KMS-11 (cell line): ENCODE data around the gene DSG4.

ENCODE experiments used
- H2AFZ ChIP-seq: fragments of 200-600 bp; sonication (generic); 2 replicates; pipeline ENCODE4 v1.6.1; 2016; ENCODE audit warnings: antibody characterized with exemption, mixed run types, low read depth
- H3K27ac ChIP-seq: fragments of 200-600 bp; sonication (generic); 2 replicates; pipeline ENCODE4 v1.6.1; 2016; ENCODE audit warnings: mild to moderate bottlenecking, mixed run types
- H3K27me3 ChIP-seq: fragments of 200-600 bp; sonication (generic); 2 replicates; pipeline ENCODE4 v1.6.1; 2017; ENCODE audit warnings: mild to moderate bottlenecking, low read depth, mixed run types, moderate library complexity; ENCODE audit not compliant: insufficient read depth
- H3K36me3 ChIP-seq: fragments of 200-600 bp; sonication (generic); 2 replicates; pipeline ENCODE4 v1.6.1; 2017; ENCODE audit warnings: mild to moderate bottlenecking, mixed run types; ENCODE audit not compliant: insufficient read depth
- H3K4me1 ChIP-seq: fragments of 200-600 bp; sonication (generic); 2 replicates; pipeline ENCODE4 v1.6.1; 2016; ENCODE audit warnings: mild to moderate bottlenecking, low read depth, mixed run types; ENCODE audit not compliant: poor library complexity, severe bottlenecking
- H3K4me2 ChIP-seq: fragments of 200-600 bp; sonication (generic); 2 replicates; pipeline ENCODE4 v1.7.0; 2016; ENCODE audit warnings: mild to moderate bottlenecking, mixed run types
- H3K4me3 ChIP-seq: fragments of 200-600 bp; sonication (generic); IDR thresholded peaks from 2 replicates; pipeline ENCODE4 v1.6.1; 2017; ENCODE audit warnings: low read depth, low read length, mixed read lengths; ENCODE audit not compliant: insufficient read depth
- H3K79me2 ChIP-seq: fragments of 200-600 bp; sonication (generic); 2 replicates; pipeline ENCODE4 v1.6.1; 2016; ENCODE audit warnings: low read depth, mixed run types; ENCODE audit not compliant: insufficient read depth
- H3K9ac ChIP-seq: fragments of 200-600 bp; sonication (generic); 2 replicates; pipeline ENCODE4 v1.6.1; 2016; ENCODE audit warnings: mild to moderate bottlenecking, mixed run types
- H4K20me1 ChIP-seq: fragments of 200-600 bp; sonication (generic); 2 replicates; pipeline ENCODE4 v1.6.1; 2016; ENCODE audit warnings: mild to moderate bottlenecking, mixed run types; ENCODE audit not compliant: insufficient read depth
- TF ChIP-seq, protein P1 (sequence below): fragments of 200-600 bp; sonication (generic); conservative IDR thresholded peaks from 2 replicates; pipeline ENCODE4 v1.6.1; 2017; ENCODE audit warnings: low read depth, mild to moderate bottlenecking, antibody characterized with exemption, low read length, moderate library complexity, mixed read lengths

Gene DSG4

DNA sequence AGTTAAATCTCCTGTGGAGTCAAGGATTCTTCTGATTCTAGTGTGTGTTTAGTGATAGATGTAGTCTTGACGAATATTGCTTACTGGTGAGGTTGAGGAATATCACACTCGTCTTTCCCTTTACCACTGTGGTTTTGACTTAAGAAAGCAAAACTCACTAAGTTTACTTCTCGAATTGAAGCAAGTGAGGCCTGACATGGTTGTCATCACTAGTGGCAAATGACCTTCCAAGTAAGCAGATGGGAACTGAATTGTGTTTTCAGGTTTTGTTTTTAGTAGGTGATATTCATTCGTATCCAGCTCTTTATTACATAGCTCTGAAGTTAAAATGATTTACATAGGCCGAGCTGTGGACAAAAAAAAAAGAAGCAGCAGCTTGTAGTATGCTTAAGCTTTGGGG, 20.6 kb upstream of the DSG4 start:
- Histone ChIP-seq H3K4me2 (no peak overlapping the region), H3K27me3 (no peaks in the 10 kb centered on the region), H3K27ac (no peak overlapping the region), H4K20me1 (no peaks in the 10 kb centered on the region), H2AFZ (no peak overlapping the region), H3K4me3 (no peak overlapping the region), H3K9ac (no peak overlapping the region), H3K36me3 (no peaks in the 10 kb centered on the region), H3K79me2 (no peaks in the 10 kb centered on the region), H3K4me1 (no peaks in the 10 kb centered on the region)
- TF ChIP-seq, protein P1, sequence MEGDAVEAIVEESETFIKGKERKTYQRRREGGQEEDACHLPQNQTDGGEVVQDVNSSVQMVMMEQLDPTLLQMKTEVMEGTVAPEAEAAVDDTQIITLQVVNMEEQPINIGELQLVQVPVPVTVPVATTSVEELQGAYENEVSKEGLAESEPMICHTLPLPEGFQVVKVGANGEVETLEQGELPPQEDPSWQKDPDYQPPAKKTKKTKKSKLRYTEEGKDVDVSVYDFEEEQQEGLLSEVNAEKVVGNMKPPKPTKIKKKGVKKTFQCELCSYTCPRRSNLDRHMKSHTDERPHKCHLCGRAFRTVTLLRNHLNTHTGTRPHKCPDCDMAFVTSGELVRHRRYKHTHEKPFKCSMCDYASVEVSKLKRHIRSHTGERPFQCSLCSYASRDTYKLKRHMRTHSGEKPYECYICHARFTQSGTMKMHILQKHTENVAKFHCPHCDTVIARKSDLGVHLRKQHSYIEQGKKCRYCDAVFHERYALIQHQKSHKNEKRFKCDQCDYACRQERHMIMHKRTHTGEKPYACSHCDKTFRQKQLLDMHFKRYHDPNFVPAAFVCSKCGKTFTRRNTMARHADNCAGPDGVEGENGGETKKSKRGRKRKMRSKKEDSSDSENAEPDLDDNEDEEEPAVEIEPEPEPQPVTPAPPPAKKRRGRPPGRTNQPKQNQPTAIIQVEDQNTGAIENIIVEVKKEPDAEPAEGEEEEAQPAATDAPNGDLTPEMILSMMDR: no peak

DNA sequence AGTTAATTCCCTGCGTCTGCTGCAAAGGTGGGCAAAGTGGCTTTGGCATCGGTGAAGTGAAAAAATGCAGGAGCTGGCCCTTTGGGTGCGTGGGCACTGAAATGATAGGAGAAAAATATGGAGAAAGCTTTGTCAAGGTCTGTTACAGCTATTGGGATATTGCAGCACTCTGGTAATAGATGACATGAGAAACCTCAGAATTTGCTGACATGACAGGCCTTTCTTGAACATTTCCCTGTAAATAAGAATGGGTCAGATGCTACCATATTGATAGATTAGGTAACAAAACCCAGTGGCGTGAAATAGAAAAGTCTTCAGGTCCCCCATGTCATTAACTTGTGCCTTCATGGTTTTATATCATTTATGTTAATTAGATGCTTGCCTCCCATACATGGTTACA, 12.4 kb upstream of the DSG4 start:
- H3K9ac ChIP-seq: no peak overlapping the region

DNA sequence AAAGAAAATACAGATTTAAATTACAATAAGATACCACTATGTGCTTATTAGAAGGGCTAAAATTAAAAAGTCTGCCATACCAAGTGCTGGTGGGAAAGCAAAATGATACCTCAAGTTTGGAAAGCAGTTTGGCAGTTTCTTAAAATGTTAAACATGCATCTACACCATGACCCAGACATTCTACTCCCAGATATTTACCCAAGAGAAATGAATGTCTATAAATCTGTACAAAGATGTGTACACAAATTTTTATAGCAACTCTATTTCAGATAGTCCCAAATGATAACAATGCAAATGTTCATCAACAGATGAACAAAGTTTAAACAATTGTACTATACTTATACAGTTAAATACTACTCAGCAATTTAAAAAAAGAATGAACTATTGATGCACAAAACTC, 7.1 kb upstream of the DSG4 start:
- Histone ChIP-seq H2AFZ (no peak overlapping the region), H3K79me2 (no peaks in the 10 kb centered on the region), H3K27ac (no peak overlapping the region), H3K4me2 (no peak overlapping the region), H3K36me3 (no peaks in the 10 kb centered on the region), H3K27me3 (no peaks in the 10 kb centered on the region), H4K20me1 (no peaks in the 10 kb centered on the region; the same call in 1 of the 2 replicates), H3K9ac (no peak overlapping the region), H3K4me1 (no peaks in the 10 kb centered on the region), H3K4me3 (no peak overlapping the region)
- TF ChIP-seq, protein P1: no peak

More for the DNA sequence above, 12.4 kb upstream of the DSG4 start:
- Histone ChIP-seq H3K4me1 (no peaks in the 10 kb centered on the region), H2AFZ (no peak overlapping the region), H3K36me3 (no peaks in the 10 kb centered on the region), H3K79me2 (no peaks in the 10 kb centered on the region), H3K4me2 (no peak overlapping the region), H3K27me3 (no peaks in the 10 kb centered on the region), H3K27ac (no peak overlapping the region), H3K4me3 (no peak overlapping the region), H4K20me1 (no peaks in the 10 kb centered on the region)
- TF ChIP-seq, protein P1: no peak

DNA sequence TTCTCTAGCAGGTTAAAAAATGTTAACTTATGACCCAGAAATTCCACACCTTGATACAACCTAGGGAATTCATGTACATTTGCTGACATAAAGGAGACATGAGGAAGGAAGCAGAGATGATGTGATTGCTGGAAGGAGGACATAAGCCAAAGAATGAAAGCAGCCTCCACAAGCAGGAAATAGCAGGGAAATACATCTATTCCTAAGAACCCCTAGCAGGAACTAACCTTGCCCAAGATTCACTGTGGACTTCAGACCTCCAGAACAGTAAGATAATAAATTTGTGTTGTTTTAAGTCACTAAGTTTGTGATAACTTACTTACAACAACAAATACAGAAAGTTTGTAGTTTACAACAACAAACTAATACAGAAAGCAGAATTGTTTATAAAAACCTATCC, 4.6 kb upstream of the DSG4 start:
- Histone ChIP-seq H3K27me3 (no peaks in the 10 kb centered on the region), H2AFZ (no peak overlapping the region)
- TF ChIP-seq, protein P1: no peak

More for the DNA sequence above, 4.6 kb upstream of the DSG4 start:
- Histone ChIP-seq H3K27ac (no peak overlapping the region), H3K4me3 (no peak overlapping the region), H3K4me1 (no peaks in the 10 kb centered on the region), H3K9ac (no peak overlapping the region), H4K20me1 (no peaks in the 10 kb centered on the region; the same call in 1 of the 2 replicates), H3K36me3 (no peaks in the 10 kb centered on the region), H3K79me2 (no peaks in the 10 kb centered on the region), H3K4me2 (no peak overlapping the region)
